Activated naive CD8-positive, alpha-beta T cell treated with anti-CD3 and anti-CD28 coated beads, Interleukin-2, amount 50 U/mL, for 24 hours (primary cell): ENCODE results near the gene INPP5K.

ENCODE experiments used
- ATAC-seq: fragments of 150-1000 bp; cut with Tn5 transposase; one replicate; pipeline ENCODE4 v1.10.0; 2021
- DNase-seq: peaks from one replicate; pipeline ENCODE4 v3.0.0; 2021
- H3K27ac Mint-ChIP-seq: one replicate; pipeline ENCODE4 v1.8.0; 2021; ENCODE audit warnings: mild to moderate bottlenecking, mixed read lengths
- H3K27me3 Mint-ChIP-seq: one replicate; pipeline ENCODE4 v1.8.0; 2021; ENCODE audit warnings: mixed read lengths
- H3K36me3 Mint-ChIP-seq: one replicate; pipeline ENCODE4 v1.8.0; 2021; ENCODE audit warnings: low read depth, mixed read lengths
- H3K4me1 Mint-ChIP-seq: one replicate; pipeline ENCODE4 v1.8.0; 2021; ENCODE audit warnings: mixed read lengths
- H3K4me3 Mint-ChIP-seq: one replicate; pipeline ENCODE4 v1.8.0; 2021; ENCODE audit warnings: mild to moderate bottlenecking, moderate library complexity, mixed read lengths
- H3K9me3 Mint-ChIP-seq: one replicate; pipeline ENCODE4 v1.8.0; 2021; ENCODE audit warnings: mixed read lengths

The INPP5K gene

DNA sequence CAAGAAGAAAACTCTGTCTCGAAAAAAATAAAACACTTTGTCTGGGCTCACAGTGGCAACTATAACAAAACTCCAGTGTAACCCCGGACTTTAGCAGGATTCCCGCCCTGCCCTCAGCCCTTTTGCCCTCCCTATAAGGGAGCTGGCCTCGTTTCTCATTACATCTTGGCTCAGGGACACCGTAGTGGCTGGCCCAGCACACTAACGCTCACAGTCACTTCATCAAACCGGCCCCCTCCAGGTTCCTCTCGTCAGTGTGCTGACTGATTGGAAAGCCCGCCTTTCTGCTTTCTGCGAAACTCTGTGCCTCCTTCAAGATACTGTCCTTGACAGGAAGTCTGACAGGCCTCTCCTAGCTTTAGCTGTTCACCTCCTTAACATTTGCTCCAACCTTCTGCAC lies 12.7 kb downstream of the INPP5K start:
- DNase-seq (no peak), ATAC-seq (no peak)
- no peaks in the 10 kb centered on the region for H3K27me3 Mint-ChIP-seq
- H3K27ac Mint-ChIP-seq: no peak overlapping the region
- H3K4me1 Mint-ChIP-seq: no peaks in the 10 kb centered on the region
- H3K4me3 Mint-ChIP-seq: no peak overlapping the region
- no peaks in the 10 kb centered on the region for H3K9me3 Mint-ChIP-seq
- H3K36me3 Mint-ChIP-seq: peaks cover 3% of the 10 kb centered on the region

DNA sequence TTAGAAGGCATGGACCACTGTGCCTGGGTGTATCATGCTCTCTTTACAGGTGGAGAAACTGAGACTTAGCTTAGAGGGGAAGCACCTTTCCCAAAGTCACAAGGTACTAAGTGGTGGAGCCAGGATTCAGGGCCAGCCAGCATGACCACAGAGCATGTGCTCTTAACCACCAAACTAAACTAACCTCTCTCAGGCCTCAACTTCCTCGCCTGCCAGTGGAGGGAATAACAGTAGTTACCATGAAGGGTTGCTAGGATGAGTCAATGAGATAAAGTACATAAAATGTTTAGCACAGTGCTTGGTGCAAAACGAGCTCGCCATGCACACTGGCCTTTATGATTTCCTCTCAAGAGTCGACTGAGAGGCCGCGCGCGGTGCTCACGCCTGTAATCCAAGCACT lies 17.5 kb downstream of the INPP5K start:
- DNase-seq (no peak), ATAC-seq (no peak)
- no peak overlapping the region for H3K4me3 Mint-ChIP-seq
- H3K4me1 Mint-ChIP-seq: no peaks in the 10 kb centered on the region
- no peaks in the 10 kb centered on the region for H3K27me3 Mint-ChIP-seq
- H3K9me3 Mint-ChIP-seq: no peaks in the 10 kb centered on the region
- no peak overlapping the region for H3K27ac Mint-ChIP-seq
- H3K36me3 Mint-ChIP-seq: peaks cover 4% of the 10 kb centered on the region

DNA sequence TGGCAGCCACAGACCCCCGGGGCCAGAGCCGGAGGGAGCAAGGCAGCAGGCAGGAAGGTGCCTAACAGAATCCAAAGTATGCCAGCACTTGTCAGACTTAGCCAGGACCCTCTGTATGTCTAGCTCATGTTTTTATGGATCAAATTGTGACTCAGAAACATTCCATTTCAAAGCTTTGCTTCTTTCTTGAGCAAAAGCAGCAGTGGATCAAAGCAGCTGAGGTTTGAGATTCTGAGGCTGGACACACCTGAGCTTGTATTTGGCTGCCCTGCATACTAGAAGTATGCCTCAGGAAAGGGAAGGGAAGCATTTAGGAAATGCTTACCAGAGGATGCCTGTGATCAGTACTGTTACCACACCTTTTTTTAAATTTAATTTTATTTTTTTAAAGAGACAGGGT lies 18.2 kb downstream of the INPP5K start:
- no peaks in the 10 kb centered on the region for H3K9me3 Mint-ChIP-seq
- DNase-seq (no peak), ATAC-seq (no peak)
- no peak overlapping the region for H3K27ac Mint-ChIP-seq
- H3K36me3 Mint-ChIP-seq: peaks cover 3% of the 10 kb centered on the region
- no peaks in the 10 kb centered on the region for H3K27me3 Mint-ChIP-seq
- no peaks in the 10 kb centered on the region for H3K4me1 Mint-ChIP-seq
- no peak overlapping the region for H3K4me3 Mint-ChIP-seq

DNA sequence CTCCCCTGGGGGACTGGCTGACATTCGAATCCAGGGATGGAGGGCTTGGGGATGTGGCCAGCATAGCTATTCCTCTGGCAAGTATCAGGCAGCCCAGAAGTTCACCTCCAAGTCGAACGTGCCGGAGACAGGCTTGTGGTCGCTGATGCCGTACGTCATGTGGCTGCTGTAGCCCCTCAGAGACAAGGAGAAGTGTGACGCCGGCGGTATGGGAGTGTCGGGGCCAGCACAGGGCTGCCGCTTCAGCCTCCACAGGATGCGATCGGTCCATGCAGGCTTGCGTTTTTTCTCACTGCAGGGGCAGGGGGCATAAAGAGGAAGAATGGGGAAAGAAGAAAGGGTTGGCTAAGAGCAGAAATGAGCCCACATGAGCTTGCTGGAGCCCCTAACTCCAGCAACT lies 18.6 kb downstream of the INPP5K start:
- DNase-seq (no peak), ATAC-seq (no peak)
- H3K4me1 Mint-ChIP-seq: no peaks in the 10 kb centered on the region
- H3K4me3 Mint-ChIP-seq: no peak overlapping the region
- no peaks in the 10 kb centered on the region for H3K9me3 Mint-ChIP-seq
- no peaks in the 10 kb centered on the region for H3K27me3 Mint-ChIP-seq
- H3K36me3 Mint-ChIP-seq: peaks cover 3% of the 10 kb centered on the region
- H3K27ac Mint-ChIP-seq: no peak overlapping the region

- Mint-ChIP-seq H3K4me3 (no peak overlapping the region), H3K9me3 (no peaks in the 10 kb centered on the region), H3K4me1 (peaks cover 3% of the 10 kb centered on the region), H3K27me3 (peaks cover 3% of the 10 kb centered on the region), H3K27ac (no peak overlapping the region), H3K36me3 (peaks cover 3% of the 10 kb centered on the region)
- no peak for DNase-seq
- no peak for ATAC-seq
Observed at GRCh38 chr17:1496869-1497268, 19.5 kb downstream of the INPP5K start.

DNA sequence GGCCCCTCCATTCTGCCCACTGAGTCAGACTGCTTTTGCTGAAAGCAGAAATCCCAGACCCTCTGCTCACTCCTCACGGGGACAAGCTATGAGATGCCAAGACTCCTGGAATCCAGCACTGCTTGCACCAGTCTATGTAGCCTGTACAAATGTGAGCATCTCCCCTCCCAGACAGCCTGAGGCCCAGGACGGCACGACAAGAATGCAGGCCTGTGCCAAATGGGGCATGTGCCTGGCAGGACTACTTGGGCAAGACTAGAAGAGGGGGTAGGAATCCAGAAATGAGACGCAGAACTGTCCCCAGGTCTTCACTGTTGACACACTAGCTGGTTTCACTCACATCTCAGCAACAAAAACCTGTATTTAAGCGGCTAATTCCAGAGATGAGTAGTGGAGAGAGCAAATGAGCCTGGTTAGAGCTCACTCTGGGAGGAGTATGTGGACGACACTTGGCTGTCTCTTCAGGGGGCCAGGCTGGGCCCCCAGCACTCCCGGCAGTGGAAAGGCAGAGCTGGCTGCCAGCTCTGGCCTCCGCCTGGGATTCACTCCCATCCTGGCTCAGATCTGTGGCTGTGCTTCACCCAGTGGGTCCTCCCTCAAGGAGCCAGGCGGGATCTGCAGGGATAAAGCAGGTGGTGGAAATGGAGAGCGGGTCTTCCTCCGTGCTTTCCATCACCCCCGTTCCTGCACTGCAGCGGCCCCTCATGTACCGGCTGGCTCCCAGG lies 21.0 kb downstream of the INPP5K start:
- H3K4me1 Mint-ChIP-seq: peaks cover 8% of the 10 kb centered on the region
- H3K27ac Mint-ChIP-seq: no peak overlapping the region
- H3K36me3 Mint-ChIP-seq: peaks cover 3% of the 10 kb centered on the region
- no peaks in the 10 kb centered on the region for H3K9me3 Mint-ChIP-seq
- ATAC-seq (no peak), DNase-seq (no peak)
- H3K4me3 Mint-ChIP-seq: no peak overlapping the region
- H3K27me3 Mint-ChIP-seq: peaks cover 5% of the 10 kb centered on the region

GRCh38 chr17:1494736-1495253 lies 21.6 kb downstream of the INPP5K start:
- Mint-ChIP-seq H3K4me3 (no peak overlapping the region), H3K4me1 (peaks cover 11% of the 10 kb centered on the region), H3K9me3 (no peaks in the 10 kb centered on the region), H3K36me3 (peaks cover 3% of the 10 kb centered on the region), H3K27me3 (peaks cover 6% of the 10 kb centered on the region), H3K27ac (no peak overlapping the region)
- ATAC-seq (no peak), DNase-seq (no peak)

DNA sequence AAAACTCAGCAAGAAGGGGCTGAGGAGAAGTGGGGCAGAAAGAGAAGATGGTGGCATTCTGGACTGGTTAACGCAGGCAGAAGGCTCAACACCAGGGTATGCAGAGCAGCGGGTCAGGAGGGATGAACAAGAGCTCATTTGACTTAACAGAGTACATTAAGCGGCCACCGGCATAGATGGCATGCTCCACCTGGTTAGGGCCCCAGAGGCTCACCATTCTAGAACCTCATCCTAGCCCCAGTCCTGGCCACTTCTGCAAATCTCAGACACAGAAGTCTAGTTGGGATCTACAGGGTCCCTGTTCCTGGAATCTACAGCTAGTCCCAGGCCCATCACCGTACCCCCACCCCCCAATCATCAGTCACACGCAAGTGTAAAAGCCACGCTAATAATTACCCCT lies 22.2 kb downstream of the INPP5K start:
- no peaks in the 10 kb centered on the region for H3K9me3 Mint-ChIP-seq
- peaks cover 13% of the 10 kb centered on the region for H3K4me1 Mint-ChIP-seq
- no peak overlapping the region for H3K27ac Mint-ChIP-seq
- H3K27me3 Mint-ChIP-seq: peaks cover 6% of the 10 kb centered on the region
- peaks cover 3% of the 10 kb centered on the region for H3K36me3 Mint-ChIP-seq
- ATAC-seq (no peak), DNase-seq (no peak)
- no peak overlapping the region for H3K4me3 Mint-ChIP-seq

DNA sequence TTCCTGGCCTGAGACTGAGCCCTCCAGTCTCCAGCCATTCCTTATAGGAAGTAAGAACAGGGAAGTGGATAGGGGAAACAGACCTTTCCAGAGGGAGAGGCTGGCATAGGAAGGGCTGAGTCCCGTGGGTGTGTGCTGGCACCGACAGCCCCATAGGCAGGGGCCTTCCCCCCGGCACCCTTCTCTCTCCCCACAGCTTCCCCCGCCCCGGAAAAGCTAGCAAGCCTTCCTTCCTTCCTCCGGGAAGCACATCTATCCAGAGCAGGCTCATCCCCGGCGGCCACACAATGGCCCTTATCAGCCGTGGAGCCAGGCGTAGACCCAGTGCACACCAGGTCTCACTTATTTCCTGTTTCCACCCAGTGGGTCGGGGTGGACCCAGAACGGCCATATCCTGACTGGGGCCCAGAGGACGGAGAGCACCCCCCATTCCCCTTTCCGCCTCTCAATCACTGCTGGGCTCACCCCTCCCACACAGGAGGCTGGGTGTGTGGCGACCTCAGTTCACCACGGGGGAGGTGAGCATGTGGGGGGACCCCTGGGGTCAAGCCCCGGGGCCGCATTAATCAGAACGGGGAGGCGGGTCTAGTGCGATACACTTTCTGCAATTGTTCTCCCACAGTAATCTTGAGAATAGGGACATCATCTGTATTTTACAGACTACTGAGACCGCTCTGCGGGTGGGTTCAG lies 23.0 kb downstream of the INPP5K start:
- no peak for ATAC-seq
- Mint-ChIP-seq H3K4me1 (peaks cover 17% of the 10 kb centered on the region), H3K36me3 (peaks cover 3% of the 10 kb centered on the region), H3K27me3 (peaks cover 6% of the 10 kb centered on the region), H3K9me3 (no peaks in the 10 kb centered on the region), H3K4me3 (no peak overlapping the region), H3K27ac (no peak overlapping the region)
- DNase-seq: no peak

DNA sequence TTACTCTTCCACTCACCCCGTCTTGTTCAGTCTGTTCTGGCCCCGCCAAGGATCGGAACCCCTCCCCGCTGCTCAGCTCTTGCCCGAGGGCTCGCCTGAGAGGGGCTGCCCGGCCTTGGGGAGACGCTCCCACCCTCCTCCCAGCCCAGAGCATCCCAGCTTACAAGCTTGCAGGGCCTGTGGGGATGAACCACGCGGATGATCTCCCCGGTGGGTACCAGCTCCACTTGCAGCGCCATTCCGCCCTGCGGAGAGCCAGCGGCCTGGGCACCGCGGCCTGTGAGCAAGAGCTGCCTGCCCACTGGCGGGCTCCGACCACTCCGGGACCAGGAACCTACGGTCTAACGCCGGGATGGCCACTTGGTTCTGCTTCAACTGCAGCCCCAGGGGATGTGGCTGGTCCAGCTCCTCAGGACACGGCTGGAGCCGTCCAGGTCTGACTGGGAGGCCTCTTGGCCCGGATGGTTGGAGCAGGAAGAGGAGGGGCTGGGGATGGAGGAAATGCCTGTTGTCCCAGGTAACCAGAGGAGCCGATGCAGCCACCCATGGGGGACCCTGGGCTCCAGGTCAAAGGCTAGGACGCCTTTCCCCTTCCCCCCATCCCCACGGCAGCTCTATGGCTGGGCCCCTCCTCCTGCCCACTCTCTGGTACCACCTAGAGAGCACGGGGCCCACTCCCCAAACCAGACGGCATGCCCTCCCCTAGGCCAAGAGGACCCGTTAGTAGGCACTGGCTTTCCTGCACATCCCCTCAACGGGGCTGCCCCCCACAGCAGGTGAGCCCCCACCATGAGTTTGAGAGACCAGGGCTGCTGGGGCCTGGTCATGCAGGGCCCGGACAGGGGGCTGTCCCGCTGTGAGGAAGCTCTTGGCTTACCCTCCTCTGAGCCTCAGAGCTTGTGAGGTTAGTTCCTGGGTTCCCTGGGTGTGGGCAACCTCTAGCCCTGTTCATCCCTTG lies 23.9 kb downstream of the INPP5K start, which contains the start of gene MYO1C:
MYO1C (minus strand) TSS at position 438 of the 958 bp plus-strand sequence; CDS start at position 239, 199 bp downstream.
- ATAC-seq (no peak), DNase-seq (no peak)
- no peaks in the 10 kb centered on the region for H3K9me3 Mint-ChIP-seq
- peaks cover 23% of the 10 kb centered on the region for H3K4me1 Mint-ChIP-seq
- H3K4me3 Mint-ChIP-seq: peak within 1 kb of the TSS; percentile 77
- H3K27me3 Mint-ChIP-seq: peaks cover 6% of the 10 kb centered on the region
- peak within 1 kb of the TSS; percentile 31 for H3K27ac Mint-ChIP-seq
- H3K36me3 Mint-ChIP-seq: peaks cover 3% of the 10 kb centered on the region

GRCh38 chr17:1491443-1492248 lies 24.8 kb downstream of the INPP5K start:
- Mint-ChIP-seq H3K9me3 (no peaks in the 10 kb centered on the region), H3K27me3 (peaks cover 6% of the 10 kb centered on the region), H3K4me3 (peak overlapping the region; percentile 78), H3K4me1 (peaks cover 29% of the 10 kb centered on the region), H3K27ac (peak overlapping the region; percentile 31), H3K36me3 (peaks cover 3% of the 10 kb centered on the region)
- peak; percentile 63 for ATAC-seq
- DNase-seq: peak; percentile 64

- H3K36me3 Mint-ChIP-seq: peaks cover 3% of the 10 kb centered on the region
- peak overlapping the region; percentile 39 for H3K27ac Mint-ChIP-seq
- peak overlapping the region; percentile 78 for H3K4me3 Mint-ChIP-seq
- ATAC-seq: peak; percentile 60
- peaks cover 6% of the 10 kb centered on the region for H3K27me3 Mint-ChIP-seq
- H3K9me3 Mint-ChIP-seq: no peaks in the 10 kb centered on the region
- H3K4me1 Mint-ChIP-seq: peaks cover 33% of the 10 kb centered on the region
- peak; percentile 71 for DNase-seq
Observed at GRCh38 chr17:1490643-1491442, 25.6 kb downstream of the INPP5K start.

DNA sequence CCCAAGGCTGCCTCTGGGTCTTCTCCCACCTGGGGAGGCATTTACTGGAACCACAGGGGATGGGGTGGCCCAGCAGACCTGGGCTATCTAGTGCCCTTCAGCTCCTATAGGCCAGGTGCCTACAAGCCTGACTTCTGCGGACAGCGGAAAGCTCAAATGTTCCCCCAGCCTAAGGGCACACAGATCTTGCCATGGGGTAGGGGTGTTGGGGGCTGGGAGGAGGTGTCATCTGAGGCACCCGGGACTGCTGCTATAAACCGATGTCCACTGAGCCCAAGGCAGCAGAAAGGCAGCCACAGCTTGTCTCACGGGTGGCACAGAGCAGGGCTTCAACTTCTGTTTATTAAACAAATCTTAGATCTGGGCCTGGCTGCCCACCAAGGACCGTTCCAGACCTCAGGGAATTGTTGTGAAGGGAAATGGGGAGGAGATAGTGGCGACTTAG lies 27.6 kb downstream of the INPP5K start:
- no peaks in the 10 kb centered on the region for H3K36me3 Mint-ChIP-seq
- H3K27ac Mint-ChIP-seq: no peak overlapping the region
- H3K9me3 Mint-ChIP-seq: no peaks in the 10 kb centered on the region
- H3K4me3 Mint-ChIP-seq: peak overlapping the region; percentile 59
- peaks cover 40% of the 10 kb centered on the region for H3K4me1 Mint-ChIP-seq
- H3K27me3 Mint-ChIP-seq: peaks cover 6% of the 10 kb centered on the region
- DNase-seq: no peak
- no peak for ATAC-seq
